ENCODE measurements around the gene MAST4.

Gene MAST4

GRCh38 chr5:66710557-66711088 is 114.4 kb downstream of the MAST4 start:
- H3K9me3 ChIP-seq (ENCODE audit: control insufficient read depth, insufficient read depth, low read length), result no peaks in the 10 kb centered on the region
- no peak overlapping the region for H3K4me3 ChIP-seq (ENCODE audit: low read depth, low read length)
- H3K36me3 ChIP-seq (ENCODE audit: control insufficient read depth, insufficient read depth, low read length), result no peaks in the 10 kb centered on the region
- H3K4me1 ChIP-seq (ENCODE audit: control insufficient read depth, insufficient read depth, low read length), result no peaks in the 10 kb centered on the region
- peaks cover 52% of the 10 kb centered on the region for H3K27me3 ChIP-seq (ENCODE audit: control insufficient read depth, insufficient read depth, low read length)
- H3K9ac ChIP-seq (ENCODE audit: low read depth, low read length), result no peak overlapping the region

GRCh38 chr5:66713998-66714397 is 117.8 kb downstream of the MAST4 start:
- Histone ChIP-seq H3K4me3 (ENCODE audit: low read depth, low read length) (no peak overlapping the region), H3K4me1 (ENCODE audit: control insufficient read depth, insufficient read depth, low read length) (no peaks in the 10 kb centered on the region), H3K9ac (ENCODE audit: low read depth, low read length) (no peak overlapping the region), H3K9me3 (ENCODE audit: control insufficient read depth, insufficient read depth, low read length) (no peaks in the 10 kb centered on the region), H3K27me3 (ENCODE audit: control insufficient read depth, insufficient read depth, low read length) (peaks cover 18% of the 10 kb centered on the region), H3K36me3 (ENCODE audit: control insufficient read depth, insufficient read depth, low read length) (no peaks in the 10 kb centered on the region)

- peaks cover 3% of the 10 kb centered on the region for H3K27me3 ChIP-seq (ENCODE audit: control insufficient read depth, insufficient read depth, low read length)
- no peak overlapping the region for H3K4me3 ChIP-seq (ENCODE audit: low read depth, low read length)
- H3K9ac ChIP-seq (ENCODE audit: low read depth, low read length), result no peak overlapping the region
- H3K36me3 ChIP-seq (ENCODE audit: control insufficient read depth, insufficient read depth, low read length), result no peaks in the 10 kb centered on the region
- peaks cover 6% of the 10 kb centered on the region for H3K4me1 ChIP-seq (ENCODE audit: control insufficient read depth, insufficient read depth, low read length)
- no peaks in the 10 kb centered on the region for H3K9me3 ChIP-seq (ENCODE audit: control insufficient read depth, insufficient read depth, low read length)
These were observed 121.5 kb downstream of the MAST4 start for GRCh38 chr5:66717455-66718373.

- Histone ChIP-seq H3K27me3 (ENCODE audit: control insufficient read depth, insufficient read depth, low read length) (peaks cover 3% of the 10 kb centered on the region), H3K36me3 (ENCODE audit: control insufficient read depth, insufficient read depth, low read length) (no peaks in the 10 kb centered on the region), H3K4me3 (ENCODE audit: low read depth, low read length) (no peak overlapping the region), H3K9me3 (ENCODE audit: control insufficient read depth, insufficient read depth, low read length) (no peaks in the 10 kb centered on the region), H3K9ac (ENCODE audit: low read depth, low read length) (no peak overlapping the region), H3K4me1 (ENCODE audit: control insufficient read depth, insufficient read depth, low read length) (peaks cover 6% of the 10 kb centered on the region)
These were observed 122.3 kb downstream of the MAST4 start for GRCh38 chr5:66718374-66719002.

GRCh38 chr5:66720780-66721179 is 124.6 kb downstream of the MAST4 start:
- H3K27me3 ChIP-seq (ENCODE audit: control insufficient read depth, insufficient read depth, low read length), result peaks cover 3% of the 10 kb centered on the region
- peaks cover 6% of the 10 kb centered on the region for H3K4me1 ChIP-seq (ENCODE audit: control insufficient read depth, insufficient read depth, low read length)
- no peak overlapping the region for H3K9ac ChIP-seq (ENCODE audit: low read depth, low read length)
- no peaks in the 10 kb centered on the region for H3K36me3 ChIP-seq (ENCODE audit: control insufficient read depth, insufficient read depth, low read length)
- no peak overlapping the region for H3K4me3 ChIP-seq (ENCODE audit: low read depth, low read length)
- no peaks in the 10 kb centered on the region for H3K9me3 ChIP-seq (ENCODE audit: control insufficient read depth, insufficient read depth, low read length)

- no peak overlapping the region for H3K9ac ChIP-seq (ENCODE audit: low read depth, low read length)
- peaks cover 3% of the 10 kb centered on the region for H3K27me3 ChIP-seq (ENCODE audit: control insufficient read depth, insufficient read depth, low read length)
- H3K4me3 ChIP-seq (ENCODE audit: low read depth, low read length), result no peak overlapping the region
- peaks cover 6% of the 10 kb centered on the region for H3K4me1 ChIP-seq (ENCODE audit: control insufficient read depth, insufficient read depth, low read length)
- H3K36me3 ChIP-seq (ENCODE audit: control insufficient read depth, insufficient read depth, low read length), result no peaks in the 10 kb centered on the region
- no peaks in the 10 kb centered on the region for H3K9me3 ChIP-seq (ENCODE audit: control insufficient read depth, insufficient read depth, low read length)
These were observed 126.5 kb downstream of the MAST4 start for GRCh38 chr5:66722686-66723085.

- no peaks in the 10 kb centered on the region for H3K36me3 ChIP-seq (ENCODE audit: control insufficient read depth, insufficient read depth, low read length)
- H3K27me3 ChIP-seq (ENCODE audit: control insufficient read depth, insufficient read depth, low read length), result peaks cover 3% of the 10 kb centered on the region
- H3K4me3 ChIP-seq (ENCODE audit: low read depth, low read length), result no peak overlapping the region
- peaks cover 6% of the 10 kb centered on the region for H3K4me1 ChIP-seq (ENCODE audit: control insufficient read depth, insufficient read depth, low read length)
- no peak overlapping the region for H3K9ac ChIP-seq (ENCODE audit: low read depth, low read length)
- H3K9me3 ChIP-seq (ENCODE audit: control insufficient read depth, insufficient read depth, low read length), result no peaks in the 10 kb centered on the region
These were observed 128.4 kb downstream of the MAST4 start for GRCh38 chr5:66724349-66725139.

- Histone ChIP-seq H3K9me3 (ENCODE audit: control insufficient read depth, insufficient read depth, low read length) (no peaks in the 10 kb centered on the region), H3K36me3 (ENCODE audit: control insufficient read depth, insufficient read depth, low read length) (no peaks in the 10 kb centered on the region), H3K27me3 (ENCODE audit: control insufficient read depth, insufficient read depth, low read length) (no peaks in the 10 kb centered on the region), H3K4me1 (ENCODE audit: control insufficient read depth, insufficient read depth, low read length) (no peaks in the 10 kb centered on the region), H3K4me3 (ENCODE audit: low read depth, low read length) (no peak overlapping the region), H3K9ac (ENCODE audit: low read depth, low read length) (no peak overlapping the region)
These were observed 131.4 kb downstream of the MAST4 start for GRCh38 chr5:66727630-66728029.

- H3K27me3 ChIP-seq (ENCODE audit: control insufficient read depth, insufficient read depth, low read length), result no peaks in the 10 kb centered on the region
These were observed 131.9 kb downstream of the MAST4 start for GRCh38 chr5:66728049-66728448.

GRCh38 chr5:66737096-66737495 is 140.9 kb downstream of the MAST4 start:
- no peaks in the 10 kb centered on the region for H3K4me1 ChIP-seq (ENCODE audit: control insufficient read depth, insufficient read depth, low read length)
- H3K9me3 ChIP-seq (ENCODE audit: control insufficient read depth, insufficient read depth, low read length), result no peaks in the 10 kb centered on the region
- H3K27me3 ChIP-seq (ENCODE audit: control insufficient read depth, insufficient read depth, low read length), result no peaks in the 10 kb centered on the region
- no peak overlapping the region for H3K4me3 ChIP-seq (ENCODE audit: low read depth, low read length)
- H3K9ac ChIP-seq (ENCODE audit: low read depth, low read length), result no peak overlapping the region
- H3K36me3 ChIP-seq (ENCODE audit: control insufficient read depth, insufficient read depth, low read length), result no peaks in the 10 kb centered on the region

More at GRCh38 chr5:66728049-66728448, 131.9 kb downstream of the MAST4 start:
- Histone ChIP-seq H3K36me3 (ENCODE audit: control insufficient read depth, insufficient read depth, low read length) (no peaks in the 10 kb centered on the region), H3K9ac (ENCODE audit: low read depth, low read length) (no peak overlapping the region), H3K4me3 (ENCODE audit: low read depth, low read length) (no peak overlapping the region), H3K4me1 (ENCODE audit: control insufficient read depth, insufficient read depth, low read length) (no peaks in the 10 kb centered on the region), H3K9me3 (ENCODE audit: control insufficient read depth, insufficient read depth, low read length) (no peaks in the 10 kb centered on the region)

GRCh38 chr5:66738136-66738535 is 141.9 kb downstream of the MAST4 start:
- H3K9ac ChIP-seq (ENCODE audit: low read depth, low read length), result no peak overlapping the region
- H3K4me1 ChIP-seq (ENCODE audit: control insufficient read depth, insufficient read depth, low read length), result no peaks in the 10 kb centered on the region
- no peaks in the 10 kb centered on the region for H3K27me3 ChIP-seq (ENCODE audit: control insufficient read depth, insufficient read depth, low read length)
- no peak overlapping the region for H3K4me3 ChIP-seq (ENCODE audit: low read depth, low read length)
- H3K36me3 ChIP-seq (ENCODE audit: control insufficient read depth, insufficient read depth, low read length), result no peaks in the 10 kb centered on the region
- no peaks in the 10 kb centered on the region for H3K9me3 ChIP-seq (ENCODE audit: control insufficient read depth, insufficient read depth, low read length)
